Fibroblast of lung (primary cell): Measurements from ENCODE around the gene RALY. TPM values are rescaled to one million over a fixed set of nuclear protein-coding genes. Genes with fewer than 3 reads are reported as not detected.
A peak's percentile ranks its signal among the peaks of the same experiment; 100 is the strongest.

Experiments used
- DNase-seq, 2 donors: peaks; one replicate each; pipeline versions ENCODE4 v3.0.0 to v3.0.0-alpha.2; 2010; ENCODE audit warnings: low read depth in 2 of 2
- H2AFZ ChIP-seq: 2 replicates; pipeline ENCODE4 v1.5.1; 2012; ENCODE audit warnings: low read length, control low read depth, inconsistent platforms
- H3K27ac ChIP-seq: 2 replicates; pipeline ENCODE4 v1.5.1; 2011; ENCODE audit warnings: low read length, control low read depth; ENCODE audit not compliant: insufficient read depth
- H3K27me3 ChIP-seq: 2 replicates; pipeline ENCODE4 v1.5.1; 2011; ENCODE audit warnings: mild to moderate bottlenecking, low read length; ENCODE audit not compliant: control insufficient read depth, insufficient read depth
- H3K36me3 ChIP-seq: 2 replicates; pipeline ENCODE4 v1.5.1; 2011; ENCODE audit warnings: low read length; ENCODE audit not compliant: control insufficient read depth, insufficient read depth
- H3K4me1 ChIP-seq: 2 replicates; pipeline ENCODE4 v1.5.1; 2011; ENCODE audit warnings: low read length; ENCODE audit not compliant: control insufficient read depth, insufficient read depth; ENCODE audit errors: extremely low read depth
- H3K4me2 ChIP-seq: 2 replicates; pipeline ENCODE4 v1.5.1; 2011; ENCODE audit warnings: low read length, control low read depth; ENCODE audit not compliant: insufficient read depth; ENCODE audit errors: extremely low read depth
- H3K4me3 ChIP-seq, 4 experiments: fragments of 200-600 bp in 1 of 4; sonication (generic) in 1 of 4; replicated peaks in 1 of 4; 2 replicates each; pipeline ENCODE4 v1.5.1; 2011 to 2016; ENCODE audit warnings: low read length in 4 of 4, low read depth in 3 of 4, mild to moderate bottlenecking in 3 of 4, control low read depth in 2 of 4, inconsistent platforms in 1 of 4, mixed read lengths in 1 of 4; ENCODE audit not compliant: insufficient read depth in 1 of 4; ENCODE audit errors: control extremely low read depth in 1 of 4
- H3K79me2 ChIP-seq: 2 replicates; pipeline ENCODE4 v1.5.1; 2012; ENCODE audit warnings: mild to moderate bottlenecking, low read length, inconsistent platforms; ENCODE audit not compliant: control insufficient read depth, insufficient read depth
- H3K9ac ChIP-seq: 2 replicates; pipeline ENCODE4 v1.5.1; 2011; ENCODE audit warnings: mild to moderate bottlenecking, low read length, control low read depth; ENCODE audit not compliant: insufficient read depth
- H3K9me3 ChIP-seq: 2 replicates; pipeline ENCODE4 v1.5.1; 2012; ENCODE audit warnings: low read depth, low read length; ENCODE audit not compliant: control insufficient read depth, insufficient read depth
- H4K20me1 ChIP-seq: 2 replicates; pipeline ENCODE4 v1.5.1; 2011; ENCODE audit warnings: low read length; ENCODE audit not compliant: control insufficient read depth, insufficient read depth; ENCODE audit errors: extremely low read depth
- CTCF ChIP-seq, 2 donors: IDR thresholded peaks in 1 of 2; conservative IDR thresholded peaks in 1 of 2; 1 replicate in 1 of 2; 2 replicates in 1 of 2; pipeline ENCODE4 v1.5.1; 2011 to 2012; ENCODE audit warnings: low read length in 2 of 2, control low read depth in 1 of 2, inconsistent platforms in 1 of 2, low read depth in 1 of 2, mild to moderate bottlenecking in 1 of 2
- EZH2 ChIP-seq: IDR thresholded peaks from 2 replicates; pipeline ENCODE4 v1.5.1; 2012; ENCODE audit warnings: low read length, control low read depth, mild to moderate bottlenecking; ENCODE audit errors: missing control alignments
- polyA plus RNA-seq, 2 donors: library from polyadenylated mRNA; depleted of rRNA in 1 of 2; stranded (reverse) in 1 of 2; unstranded in 1 of 2; fragments of >200 nt; gene quantifications; 2 replicates each; pipeline ENCODE4 v1.2.1, GENCODE V29; 2011 to 2012; ENCODE audit warnings: missing spikeins in 1 of 2
- total RNA-seq: library from RNA; depleted of rRNA; stranded (reverse); fragments of >200 nt; gene quantifications from 2 replicates; pipeline ENCODE4 v1.2.1, GENCODE V29; 2014

The RALY gene
- total and polyA plus RNA-seq, 2 donors (not counting 1 experiment from before 2014, with no cell fraction given) = 54.5 to 57.1 TPM

- no peaks in the 10 kb centered on the region for H3K9me3 ChIP-seq
- DNase-seq = no peak
- peaks cover 12% of the 10 kb centered on the region for H3K4me1 ChIP-seq
- H3K27me3 ChIP-seq = no peaks in the 10 kb centered on the region
- H3K9ac ChIP-seq = no peak overlapping the region
- peaks cover 63% of the 10 kb centered on the region for H3K79me2 ChIP-seq
- no peak overlapping the region for H3K4me3 ChIP-seq
- H3K4me2 ChIP-seq = no peak overlapping the region
- no peak overlapping the region for H3K27ac ChIP-seq
- no peak overlapping the region for H2AFZ ChIP-seq
- no peaks in the 10 kb centered on the region for H3K36me3 ChIP-seq
- TF ChIP-seq EZH2 = no peak
- TF ChIP-seq CTCF (conservative IDR thresholded peaks at IDR 0.05 in 1 of 2, IDR thresholded peaks at IDR 0.05 in 1 of 2; ENCODE audit: low read depth in 1 of 2, low read length in 2 of 2) = no peak
- H4K20me1 ChIP-seq = peaks cover 6% of the 10 kb centered on the region
Observed at GRCh38 chr20:34016736-34017135, 23.0 kb downstream of the RALY start.

- Histone ChIP-seq H2AFZ (no peak overlapping the region), H3K9me3 (no peaks in the 10 kb centered on the region), H3K27ac (no peak overlapping the region), H3K9ac (no peak overlapping the region), H3K4me1 (peaks cover 12% of the 10 kb centered on the region), H3K36me3 (no peaks in the 10 kb centered on the region), H3K4me3 (no peak overlapping the region), H3K4me2 (peak overlapping the region; percentile 20), H3K27me3 (no peaks in the 10 kb centered on the region), H3K79me2 (peaks cover 63% of the 10 kb centered on the region), H4K20me1 (peaks cover 6% of the 10 kb centered on the region)
- TF ChIP-seq EZH2 (no peak), CTCF (conservative IDR thresholded peaks at IDR 0.05 in 1 of 2, IDR thresholded peaks at IDR 0.05 in 1 of 2; ENCODE audit: low read depth in 1 of 2, low read length in 2 of 2) (no peak)
- DNase-seq = peak; percentile 69 to 98
Observed at GRCh38 chr20:34017610-34018009, 23.9 kb downstream of the RALY start.

- H3K4me3 ChIP-seq = no peak overlapping the region
- no peaks in the 10 kb centered on the region for H3K9me3 ChIP-seq
- no peaks in the 10 kb centered on the region for H3K27me3 ChIP-seq
- H3K79me2 ChIP-seq = peaks cover 64% of the 10 kb centered on the region
- peak in 1 of 2 donors; percentile 9 for DNase-seq
- no peak overlapping the region for H3K9ac ChIP-seq
- no peak overlapping the region for H3K27ac ChIP-seq
- peaks cover 12% of the 10 kb centered on the region for H3K4me1 ChIP-seq
- H3K4me2 ChIP-seq = no peak overlapping the region
- H3K36me3 ChIP-seq = no peaks in the 10 kb centered on the region
- no peak overlapping the region for H2AFZ ChIP-seq
- no peak for TF ChIP-seq CTCF (conservative IDR thresholded peaks at IDR 0.05 in 1 of 2, IDR thresholded peaks at IDR 0.05 in 1 of 2; ENCODE audit: low read depth in 1 of 2, low read length in 2 of 2)
- TF ChIP-seq EZH2 = no peak
- H4K20me1 ChIP-seq = peaks cover 6% of the 10 kb centered on the region
Observed at GRCh38 chr20:34018166-34018565, 24.5 kb downstream of the RALY start.
